ENCODE data around the gene GFRA3. TPM values are rescaled to one million over a fixed set of nuclear protein-coding genes. Genes with fewer than 3 reads are reported as not detected.
"Not testable (repeated sequence)": the region's sequence is repeated elsewhere in the genome, so short reads cannot be mapped to it uniquely, and the experiment has no call there.

The GFRA3 gene
- 0.11 TPM in 1 of 2 replicates, not detected in the other for polyA plus RNA-seq (2011; rRNA removed)
- polyA minus RNA-seq (2011; rRNA and poly(A)+ RNA removed) = not detected in 2 replicates

- ChIA-PET CTCF (interaction anchor here (0.8 to 1.3 kb wide), 2 partner anchors 9 to 51 kb away, joined by 3 to 7 read pairs; no protein-coding TSS in a partner anchor), POLR2A (interaction anchor here (0.6 kb wide), 1 partner anchor 34 kb away, joined by 5 read pairs; no protein-coding TSS in a partner anchor)
- TF ChIP-seq CTCF (IDR thresholded peaks at IDR 0.05; ENCODE audit: low read depth, low read length) = no peak
- peaks cover 16% of the 10 kb centered on the region for H3K27me3 ChIP-seq (ENCODE audit: control insufficient read depth, insufficient read depth, low read length)
- H3K27ac ChIP-seq (ENCODE audit: low read depth, low read length) = no peak within 1 kb of the TSS
- no peaks in the 10 kb centered on the region for H3K9me3 ChIP-seq (ENCODE audit: control insufficient read depth, insufficient read depth, low read length)
- no peak for DNase-seq (ENCODE audit: low read depth, low spot score)
- H3K4me3 ChIP-seq (ENCODE audit: low read depth, low read length) = peak within 1 kb of the TSS; percentile 52
Measured at GRCh38 chr5:138274189-138274853, at the start of gene GFRA3. TSS of gene GFRA3 (minus strand) at chr5:138274621. CDS start at chr5:138274424, 197 bp downstream.

GRCh38 chr5:138318211-138318610 is 43.8 kb upstream of the GFRA3 start:
- H3K27me3 ChIP-seq (ENCODE audit: control insufficient read depth, insufficient read depth, low read length); H3K9me3 ChIP-seq (ENCODE audit: control insufficient read depth, insufficient read depth, low read length); H3K4me3 ChIP-seq (ENCODE audit: low read depth, low read length); H3K27ac ChIP-seq (ENCODE audit: low read depth, low read length); POLR2A ChIA-PET; DNase-seq (ENCODE audit: low read depth, low spot score): not testable (repeated sequence)
- CTCF ChIA-PET = interaction anchor here (2.9 kb wide), 1 partner anchor 33 kb away, joined by 9 read pairs; no protein-coding TSS in a partner anchor

GRCh38 chr5:138316355-138316754 is 41.9 kb upstream of the GFRA3 start:
- H3K9me3 ChIP-seq (ENCODE audit: control insufficient read depth, insufficient read depth, low read length) = no peaks in the 10 kb centered on the region
- no peak overlapping the region for H3K27ac ChIP-seq (ENCODE audit: low read depth, low read length)
- ChIA-PET POLR2A (no interaction called here), CTCF (no interaction called here)
- no peak for DNase-seq (ENCODE audit: low read depth, low spot score)
- no peaks in the 10 kb centered on the region for H3K27me3 ChIP-seq (ENCODE audit: control insufficient read depth, insufficient read depth, low read length)
- H3K4me3 ChIP-seq (ENCODE audit: low read depth, low read length) = no peak overlapping the region
- TF ChIP-seq CTCF (IDR thresholded peaks at IDR 0.05; ENCODE audit: low read depth, low read length) = no peak

GRCh38 chr5:138315751-138316278 is 41.4 kb upstream of the GFRA3 start:
- no peak overlapping the region for H3K27ac ChIP-seq (ENCODE audit: low read depth, low read length)
- H3K9me3 ChIP-seq (ENCODE audit: control insufficient read depth, insufficient read depth, low read length) = no peaks in the 10 kb centered on the region
- no peak overlapping the region for H3K4me3 ChIP-seq (ENCODE audit: low read depth, low read length)
- CTCF ChIA-PET = no interaction called here
- no peak for DNase-seq (ENCODE audit: low read depth, low spot score)
- POLR2A ChIA-PET = no interaction called here
- TF ChIP-seq CTCF (IDR thresholded peaks at IDR 0.05; ENCODE audit: low read depth, low read length) = no peak
- H3K27me3 ChIP-seq (ENCODE audit: control insufficient read depth, insufficient read depth, low read length) = no peaks in the 10 kb centered on the region

GRCh38 chr5:138305797-138306196 is 31.4 kb upstream of the GFRA3 start:
- H3K27me3 ChIP-seq (ENCODE audit: control insufficient read depth, insufficient read depth, low read length) = no peaks in the 10 kb centered on the region
- DNase-seq (ENCODE audit: low read depth, low spot score) = no peak
- CTCF ChIA-PET = no interaction called here
- POLR2A ChIA-PET = no interaction called here
- H3K9me3 ChIP-seq (ENCODE audit: control insufficient read depth, insufficient read depth, low read length) = no peaks in the 10 kb centered on the region
- TF ChIP-seq CTCF (IDR thresholded peaks at IDR 0.05; ENCODE audit: low read depth, low read length) = no peak
- no peak overlapping the region for H3K27ac ChIP-seq (ENCODE audit: low read depth, low read length)
- no peak overlapping the region for H3K4me3 ChIP-seq (ENCODE audit: low read depth, low read length)
